Germinal center (tissue), 1 donor: ENCODE data around the gene ETNK2.

Experiments
- DNase-seq: peaks from one replicate; pipeline ENCODE4 v3.0.0; 2012; ENCODE audit warnings: mixed read lengths, low spot score

Gene ETNK2

GRCh38 chr1:204151552-204152309 lies at the start of gene ETNK2:
Gene ETNK2 (minus strand): TSS chr1:204152044. CDS start chr1:204151852, 192 bp downstream.
- DNase-seq, result peak; percentile 71

DNA sequence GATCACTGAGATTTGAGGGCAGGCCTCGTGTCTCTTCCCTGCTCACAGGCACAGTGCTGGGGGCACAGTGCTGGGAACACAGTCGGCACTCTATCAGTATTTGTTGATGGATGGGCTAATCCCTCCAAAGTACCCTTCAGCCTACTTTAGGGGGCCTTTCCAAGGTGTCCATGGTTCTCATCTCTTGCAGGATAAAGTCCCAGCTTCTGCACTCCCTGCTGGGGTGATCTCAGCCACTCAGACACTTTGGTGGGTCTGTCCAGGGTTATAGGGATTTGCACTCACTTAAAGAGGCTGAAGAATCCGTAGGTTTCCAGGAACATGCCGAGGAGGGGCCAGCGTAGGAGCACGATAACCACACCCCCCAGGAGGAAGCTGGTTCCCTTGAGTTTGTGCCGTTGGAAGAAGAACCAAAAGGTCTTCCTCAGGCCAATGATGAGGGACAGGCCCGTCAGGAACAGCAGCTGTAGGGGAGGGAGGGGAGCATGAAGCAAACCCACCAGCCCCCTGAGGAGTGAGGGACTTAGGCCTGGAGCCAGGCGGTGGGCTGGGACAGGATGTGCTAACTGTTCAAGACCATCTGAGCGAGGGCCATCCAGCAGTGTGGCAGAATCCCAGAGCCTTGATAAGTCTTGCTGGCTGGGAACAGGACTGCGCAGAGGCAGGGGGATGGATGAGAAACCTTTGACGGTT lies 49.6 kb upstream of the ETNK2 start:
- no peak for DNase-seq

DNA sequence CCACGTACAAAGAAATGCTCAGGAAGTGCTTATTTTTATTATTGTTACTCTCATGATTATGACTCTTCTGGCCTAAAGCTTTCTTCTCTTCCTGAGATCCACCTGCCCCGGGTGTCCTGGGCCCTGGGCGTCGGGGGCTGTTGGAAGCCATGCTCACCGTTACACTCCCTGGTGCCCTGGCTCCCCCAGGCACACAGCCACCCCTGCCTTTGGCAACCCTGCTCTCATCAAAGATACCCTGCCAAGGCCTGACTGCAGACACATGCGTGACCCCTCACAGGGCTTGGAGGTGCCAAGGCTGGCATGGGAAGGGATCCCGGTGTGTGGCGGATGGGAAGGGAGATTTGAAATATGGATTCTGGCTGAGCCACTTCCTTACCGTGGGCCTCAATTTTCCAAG lies 47.7 kb upstream of the ETNK2 start:
- DNase-seq, result no peak

GRCh38 chr1:204198348-204199340 lies 46.8 kb upstream of the ETNK2 start:
- DNase-seq, result no peak

DNA sequence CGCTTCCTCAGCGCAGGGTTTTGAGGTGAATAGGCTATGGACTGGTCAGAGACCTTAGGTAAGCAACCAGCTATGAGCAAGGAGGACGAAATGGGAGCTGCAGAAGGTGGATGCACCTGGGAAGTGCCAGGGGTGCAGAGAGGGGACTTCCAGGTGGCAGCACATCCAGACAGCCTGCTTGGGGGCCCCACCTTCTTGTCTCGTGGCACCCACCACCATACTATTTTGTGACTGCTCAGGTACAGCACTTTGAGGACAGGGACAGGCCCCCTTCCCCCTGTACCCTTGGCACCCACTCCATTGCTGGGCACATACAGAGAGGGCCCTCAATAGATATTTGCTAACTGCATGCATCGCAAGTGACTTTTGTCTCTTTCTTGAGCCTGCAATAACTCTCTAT lies 45.2 kb upstream of the ETNK2 start:
- DNase-seq, result no peak

GRCh38 chr1:204196068-204196795 lies 44.4 kb upstream of the ETNK2 start, which contains the start of gene KISS1:
Gene KISS1 (minus strand): TSS chr1:204196491. CDS start chr1:204192876, 3,615 bp downstream.
- DNase-seq, result no peak

DNA sequence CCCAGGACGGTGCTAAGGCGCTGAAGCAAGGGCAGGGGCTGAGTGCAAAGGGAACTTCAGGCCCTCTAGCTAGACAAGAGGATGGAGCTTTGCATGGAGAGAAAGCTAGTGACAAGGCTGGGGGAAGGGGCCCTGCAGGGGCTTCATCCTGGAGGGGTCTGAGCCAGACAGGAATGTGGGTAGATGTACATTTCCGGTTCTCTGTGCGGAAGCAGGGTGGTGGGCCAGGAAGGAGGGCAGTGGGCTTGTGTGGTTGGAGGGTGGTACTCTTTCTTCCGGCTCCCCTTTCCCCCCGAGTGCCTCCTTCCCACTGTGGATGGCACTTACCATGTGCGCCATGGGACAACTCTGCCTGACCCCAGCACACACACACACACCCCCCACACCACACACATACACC lies 42.9 kb upstream of the ETNK2 start:
- DNase-seq, result no peak

GRCh38 chr1:204194080-204194479 lies 42.2 kb upstream of the ETNK2 start:
- no peak for DNase-seq

- no peak for DNase-seq
Measured at GRCh38 chr1:204192589-204193352, 40.9 kb upstream of the ETNK2 start.

DNA sequence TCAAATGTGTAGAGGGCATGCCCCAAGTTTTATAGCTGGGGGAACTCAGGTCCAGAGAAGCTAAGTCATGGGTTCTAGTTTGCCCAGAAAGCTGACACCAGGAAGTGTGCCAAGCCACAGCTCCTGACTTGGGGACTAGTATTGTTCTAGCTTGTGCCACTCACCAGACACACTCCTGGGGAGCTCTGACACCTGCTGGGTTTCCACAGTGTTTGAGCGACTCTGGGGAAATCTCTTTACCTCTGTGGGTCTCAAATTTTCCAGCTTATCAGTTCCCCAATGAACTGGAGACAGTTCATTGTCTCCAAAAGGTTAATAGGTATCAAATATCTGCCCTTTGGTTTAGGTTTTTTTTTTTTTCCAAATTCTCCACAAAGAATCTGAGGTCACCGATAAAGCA lies 40.2 kb upstream of the ETNK2 start:
- DNase-seq, result no peak

- DNase-seq, result no peak
Measured at GRCh38 chr1:204191456-204191855, 39.6 kb upstream of the ETNK2 start.

DNA sequence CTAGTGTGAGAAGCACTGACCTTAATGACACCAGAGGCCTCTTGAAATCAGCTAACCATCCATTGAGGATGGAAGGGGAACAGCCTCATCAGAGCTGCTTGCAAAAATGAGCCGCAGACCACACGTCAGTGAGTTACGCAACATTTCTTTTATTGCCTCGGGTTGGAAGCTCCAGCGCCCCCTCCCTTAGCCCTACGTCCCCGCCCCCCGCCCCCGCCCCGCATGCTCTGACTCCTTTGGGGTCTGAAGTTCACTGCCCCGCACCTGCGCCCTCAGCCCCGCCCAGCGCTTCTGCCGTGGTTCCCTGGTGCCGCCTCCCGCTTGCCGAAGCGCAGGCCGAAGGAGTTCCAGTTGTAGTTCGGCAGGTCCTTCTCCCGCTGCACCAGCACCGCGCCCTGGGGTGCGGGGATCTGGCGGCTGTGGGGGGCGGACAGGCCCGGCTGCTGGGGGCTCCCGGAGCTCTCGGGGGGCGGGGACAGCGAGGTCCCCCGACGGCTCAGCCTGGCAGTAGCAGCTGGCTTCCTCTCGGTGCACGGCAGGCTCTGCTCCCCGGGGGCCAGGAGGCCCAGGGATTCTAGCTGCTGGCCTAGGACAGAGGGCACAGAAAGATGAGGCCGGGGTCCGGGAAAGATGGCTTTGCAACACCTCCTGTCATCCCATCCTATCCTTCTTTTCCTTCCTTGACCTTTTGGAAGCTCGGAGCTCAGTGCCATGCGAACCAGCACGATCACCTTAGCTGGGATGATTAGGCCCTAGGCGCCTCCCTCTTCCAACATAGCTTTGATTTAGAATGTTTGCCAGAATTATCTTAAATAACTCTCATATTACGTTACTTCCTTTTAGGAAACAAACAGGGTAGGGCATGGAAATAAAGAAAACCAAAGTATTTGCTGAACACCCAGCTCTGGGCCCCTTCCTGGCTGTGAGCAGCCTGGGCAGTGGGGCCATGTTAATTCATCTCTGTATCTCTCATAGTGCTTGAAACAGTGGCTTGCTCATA lies 38.7 kb upstream of the ETNK2 start:
- DNase-seq, result no peak

- no peak for DNase-seq
Measured at GRCh38 chr1:204188959-204189639, 37.3 kb upstream of the ETNK2 start.

- no peak for DNase-seq
Measured at GRCh38 chr1:204186597-204186996, 34.8 kb upstream of the ETNK2 start.

DNA sequence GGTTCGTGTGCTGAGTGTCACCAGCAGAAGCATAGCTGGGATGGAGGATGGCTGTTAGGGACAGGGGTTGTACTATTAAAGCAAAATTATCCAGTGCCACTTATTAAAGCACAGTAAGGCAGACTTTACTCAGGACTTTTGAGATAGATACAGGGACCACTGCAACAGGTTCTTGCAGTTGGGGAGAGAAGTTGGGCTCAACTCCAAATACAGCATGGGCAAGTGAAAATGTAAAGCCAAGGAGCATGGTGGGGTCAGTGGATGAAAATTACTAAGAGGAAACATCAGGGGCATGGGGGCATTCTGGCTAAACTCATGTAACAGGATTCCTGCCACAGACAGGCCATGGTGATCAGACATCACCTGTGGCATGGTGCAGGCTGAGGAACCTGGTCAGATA lies 29.3 kb upstream of the ETNK2 start:
- no peak for DNase-seq

DNA sequence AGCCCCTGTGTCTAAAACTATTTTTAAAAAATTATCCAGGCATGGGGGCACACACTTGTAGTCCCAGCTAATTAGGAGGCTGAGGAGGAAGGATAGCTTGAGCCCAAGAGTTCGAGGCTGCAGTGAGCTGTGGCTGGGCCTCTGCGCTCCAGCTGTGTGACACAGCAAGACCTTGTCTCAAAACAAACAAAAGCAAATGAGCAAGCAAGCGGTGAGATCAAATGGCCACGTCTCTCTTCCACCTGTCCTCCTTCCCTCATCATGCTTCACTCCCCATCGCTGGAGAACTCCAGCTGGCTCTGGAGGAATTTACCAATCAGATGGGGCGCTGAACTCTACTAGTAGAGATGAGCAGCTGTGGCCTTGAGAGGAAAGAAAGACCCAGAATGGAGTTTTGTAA lies 28.3 kb upstream of the ETNK2 start:
- DNase-seq, result no peak

- no peak for DNase-seq
Measured at GRCh38 chr1:204178487-204179281, 26.8 kb upstream of the ETNK2 start.

GRCh38 chr1:204177133-204177532 lies 25.3 kb upstream of the ETNK2 start:
- DNase-seq, result no peak
